Measurements from ENCODE around the gene PALLD.

Gene PALLD

GRCh38 chr4:168560184-168561180 is 63.6 kb downstream of the PALLD start:
- DNase-seq (ENCODE audit: low spot score), result no peak

GRCh38 chr4:168562041-168562571 is 65.3 kb downstream of the PALLD start:
- no peak for DNase-seq (ENCODE audit: low spot score)

- no peak for DNase-seq (ENCODE audit: low spot score)
Measured at GRCh38 chr4:168564023-168564422, 67.2 kb downstream of the PALLD start.

- DNase-seq (ENCODE audit: low spot score), result no peak
Measured at GRCh38 chr4:168565130-168565529, 68.3 kb downstream of the PALLD start.

- no peak for DNase-seq (ENCODE audit: low spot score)
Measured at GRCh38 chr4:168566726-168567125, 69.9 kb downstream of the PALLD start.

- DNase-seq (ENCODE audit: low spot score), result no peak
Measured at GRCh38 chr4:168569066-168569930, 72.4 kb downstream of the PALLD start.

GRCh38 chr4:168569931-168570276 is 73.1 kb downstream of the PALLD start:
- no peak for DNase-seq (ENCODE audit: low spot score)

- DNase-seq (ENCODE audit: low spot score), result no peak
Measured at GRCh38 chr4:168570466-168570865, 73.6 kb downstream of the PALLD start.

GRCh38 chr4:168572002-168572401 is 75.2 kb downstream of the PALLD start:
- no peak for DNase-seq (ENCODE audit: low spot score)

GRCh38 chr4:168573870-168574269 is 77.0 kb downstream of the PALLD start:
- no peak for DNase-seq (ENCODE audit: low spot score)

GRCh38 chr4:168574581-168575295 is 77.9 kb downstream of the PALLD start:
- no peak for DNase-seq (ENCODE audit: low spot score)

- no peak for DNase-seq (ENCODE audit: low spot score)
Measured at GRCh38 chr4:168575473-168575872, 78.6 kb downstream of the PALLD start.

GRCh38 chr4:168577624-168578023 is 80.8 kb downstream of the PALLD start:
- DNase-seq (ENCODE audit: low spot score), result no peak

GRCh38 chr4:168580228-168580627 is 83.4 kb downstream of the PALLD start:
- no peak for DNase-seq (ENCODE audit: low spot score)

GRCh38 chr4:168584321-168584771 is 87.5 kb downstream of the PALLD start:
- no peak for DNase-seq (ENCODE audit: low spot score)

- no peak for DNase-seq (ENCODE audit: low spot score)
Measured at GRCh38 chr4:168585168-168586091, 88.6 kb downstream of the PALLD start.

- DNase-seq (ENCODE audit: low spot score), result no peak
Measured at GRCh38 chr4:168586926-168587325, 90.1 kb downstream of the PALLD start.

- no peak for DNase-seq (ENCODE audit: low spot score)
Measured at GRCh38 chr4:168587411-168588125, 90.7 kb downstream of the PALLD start.

- no peak for DNase-seq (ENCODE audit: low spot score)
Measured at GRCh38 chr4:168588916-168589531, 92.2 kb downstream of the PALLD start.

- DNase-seq (ENCODE audit: low spot score), result no peak
Measured at GRCh38 chr4:168592676-168593075, 95.8 kb downstream of the PALLD start.
